Type B pancreatic cell (in vitro differentiated cells): Measurements from ENCODE around the gene DMD. TPM values are rescaled to one million over a fixed set of nuclear protein-coding genes. Genes with fewer than 3 reads are reported as not detected.

Experiments
- DNase-seq: peaks from one replicate; pipeline ENCODE4 v3.0.0; 2021; ENCODE audit warnings: mixed read lengths; ENCODE audit not compliant: unreplicated experiment; ENCODE audit errors: extremely low spot score
- H3K27ac Mint-ChIP-seq: 2 replicates; pipeline ENCODE4 v1.8.0; 2021; ENCODE audit warnings: mild to moderate bottlenecking, mixed read lengths
- H3K27me3 Mint-ChIP-seq: 2 replicates; pipeline ENCODE4 v1.8.0; 2021; ENCODE audit warnings: mixed read lengths
- H3K36me3 Mint-ChIP-seq: 2 replicates; pipeline ENCODE4 v1.8.0; 2021; ENCODE audit warnings: mixed read lengths
- H3K4me1 Mint-ChIP-seq: one replicate; pipeline ENCODE4 v1.8.0; 2021; ENCODE audit warnings: mixed read lengths; ENCODE audit not compliant: unreplicated experiment
- H3K4me3 Mint-ChIP-seq: 2 replicates; pipeline ENCODE4 v1.8.0; 2021; ENCODE audit warnings: mild to moderate bottlenecking, mixed read lengths
- H3K9me3 Mint-ChIP-seq: 2 replicates; pipeline ENCODE4 v1.8.0; 2021; ENCODE audit warnings: mixed read lengths
- total RNA-seq: library from RNA; stranded (reverse); gene quantifications from 2 replicates; pipeline ENCODE4 v1.2.1, GENCODE V29; 2021; ENCODE audit warnings: low replicate concordance
- TF ChIP-seq, protein P1 (sequence below): fragments of 200-600 bp; sonication (generic); conservative IDR thresholded peaks from 2 replicates; pipeline ENCODE4 v1.5.0; 2021; ENCODE audit warnings: antibody characterized with exemption, mild to moderate bottlenecking

Gene DMD
- total RNA-seq, 1 donor from 2014 or later, result 57.1 TPM

- H3K4me3 Mint-ChIP-seq, result no peak overlapping the region
- no peak overlapping the region for H3K27ac Mint-ChIP-seq
- DNase-seq, result no peak
- H3K36me3 Mint-ChIP-seq, result peaks cover 30% of the 10 kb centered on the region
- TF ChIP-seq, protein P1, sequence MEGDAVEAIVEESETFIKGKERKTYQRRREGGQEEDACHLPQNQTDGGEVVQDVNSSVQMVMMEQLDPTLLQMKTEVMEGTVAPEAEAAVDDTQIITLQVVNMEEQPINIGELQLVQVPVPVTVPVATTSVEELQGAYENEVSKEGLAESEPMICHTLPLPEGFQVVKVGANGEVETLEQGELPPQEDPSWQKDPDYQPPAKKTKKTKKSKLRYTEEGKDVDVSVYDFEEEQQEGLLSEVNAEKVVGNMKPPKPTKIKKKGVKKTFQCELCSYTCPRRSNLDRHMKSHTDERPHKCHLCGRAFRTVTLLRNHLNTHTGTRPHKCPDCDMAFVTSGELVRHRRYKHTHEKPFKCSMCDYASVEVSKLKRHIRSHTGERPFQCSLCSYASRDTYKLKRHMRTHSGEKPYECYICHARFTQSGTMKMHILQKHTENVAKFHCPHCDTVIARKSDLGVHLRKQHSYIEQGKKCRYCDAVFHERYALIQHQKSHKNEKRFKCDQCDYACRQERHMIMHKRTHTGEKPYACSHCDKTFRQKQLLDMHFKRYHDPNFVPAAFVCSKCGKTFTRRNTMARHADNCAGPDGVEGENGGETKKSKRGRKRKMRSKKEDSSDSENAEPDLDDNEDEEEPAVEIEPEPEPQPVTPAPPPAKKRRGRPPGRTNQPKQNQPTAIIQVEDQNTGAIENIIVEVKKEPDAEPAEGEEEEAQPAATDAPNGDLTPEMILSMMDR, result no peak
- H3K4me1 Mint-ChIP-seq, result no peaks in the 10 kb centered on the region
- H3K9me3 Mint-ChIP-seq, result peaks cover 16% of the 10 kb centered on the region
- no peaks in the 10 kb centered on the region for H3K27me3 Mint-ChIP-seq
Observed at GRCh38 chrX:31166832-31167231, 2044.5 kb downstream of the DMD start.

GRCh38 chrX:31166416-31166815, 2044.9 kb downstream of the DMD start:
- peaks cover 27% of the 10 kb centered on the region for H3K36me3 Mint-ChIP-seq
- no peaks in the 10 kb centered on the region for H3K4me1 Mint-ChIP-seq
- DNase-seq, result no peak
- H3K4me3 Mint-ChIP-seq, result no peak overlapping the region
- H3K9me3 Mint-ChIP-seq, result peaks cover 16% of the 10 kb centered on the region
- H3K27me3 Mint-ChIP-seq, result no peaks in the 10 kb centered on the region
- H3K27ac Mint-ChIP-seq, result no peak overlapping the region
- TF ChIP-seq, protein P1, result no peak

GRCh38 chrX:31165241-31166035, 2045.9 kb downstream of the DMD start:
- Mint-ChIP-seq H3K9me3 (peaks cover 16% of the 10 kb centered on the region), H3K4me3 (no peak overlapping the region), H3K27me3 (no peaks in the 10 kb centered on the region), H3K36me3 (peaks cover 26% of the 10 kb centered on the region), H3K4me1 (no peaks in the 10 kb centered on the region), H3K27ac (no peak overlapping the region)
- DNase-seq, result no peak
- TF ChIP-seq, protein P1, result no peak

- Mint-ChIP-seq H3K36me3 (peaks cover 7% of the 10 kb centered on the region), H3K27ac (no peak overlapping the region), H3K4me3 (no peak overlapping the region), H3K27me3 (peaks cover 2% of the 10 kb centered on the region), H3K4me1 (no peaks in the 10 kb centered on the region), H3K9me3 (peaks cover 4% of the 10 kb centered on the region)
- TF ChIP-seq, protein P1, result no peak
- no peak for DNase-seq
Observed at GRCh38 chrX:31154946-31155345, 2056.4 kb downstream of the DMD start.

- Mint-ChIP-seq H3K9me3 (no peaks in the 10 kb centered on the region), H3K4me3 (no peak overlapping the region)
Observed at GRCh38 chrX:31153475-31154047, 2057.8 kb downstream of the DMD start.

More at GRCh38 chrX:31153475-31154047, 2057.8 kb downstream of the DMD start:
- no peak for DNase-seq
- H3K27me3 Mint-ChIP-seq, result no peaks in the 10 kb centered on the region
- TF ChIP-seq, protein P1, result no peak
- peaks cover 4% of the 10 kb centered on the region for H3K36me3 Mint-ChIP-seq
- H3K27ac Mint-ChIP-seq, result no peak overlapping the region
- no peaks in the 10 kb centered on the region for H3K4me1 Mint-ChIP-seq
